HCT116 (cell line): Measurements from ENCODE around the gene CCDC82.

ENCODE experiments used
- SP1 ChIP-seq: IDR thresholded peaks from 2 replicates; pipeline ENCODE4 v1.6.1; 2012; ENCODE audit warnings: low read depth
- ZNF274 ChIP-seq: fragments of 200-500 bp; sonication (Bioruptor generic); IDR thresholded peaks from 2 replicates; pipeline ENCODE4 v1.6.1; 2014; ENCODE audit warnings: mild to moderate bottlenecking, low read depth, low read length, inconsistent platforms
- TF ChIP-seq, protein P1 (sequence below), 3 experiments: fragments of 200-600 bp in 1 of 3; sonication (generic) in 1 of 3; IDR thresholded peaks in 2 of 3; conservative IDR thresholded peaks in 1 of 3; 2 replicates each; pipeline ENCODE4 v1.5.1; 2012 to 2017; ENCODE audit warnings: low read depth in 2 of 3, low read length in 2 of 3, antibody characterized with exemption in 1 of 3, borderline replicate concordance in 1 of 3, control low read depth in 1 of 3, mild to moderate bottlenecking in 1 of 3, mixed read lengths in 1 of 3, mixed run types in 1 of 3, moderate library complexity in 1 of 3; ENCODE audit not compliant: insufficient read depth in 1 of 3

DNA sequence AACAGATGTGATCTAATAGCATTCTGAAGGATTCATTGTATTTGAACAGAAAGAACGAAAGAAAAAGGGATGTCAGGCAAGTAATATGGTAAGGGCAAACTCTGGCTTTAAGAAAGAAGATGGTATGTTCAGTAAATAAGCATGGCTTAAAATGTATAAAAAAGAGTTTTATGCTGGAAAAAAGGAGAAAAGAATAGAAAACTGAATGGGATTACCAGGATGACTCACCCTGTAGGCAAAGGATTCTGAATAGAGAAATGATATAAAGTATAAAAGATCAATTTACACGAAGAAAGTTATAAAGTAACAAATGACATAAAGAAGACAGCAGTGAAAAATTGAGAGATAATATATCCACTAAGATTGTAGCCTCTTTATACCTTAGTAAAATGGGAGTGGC is 4.5 kb downstream of the CCDC82 start:
- TF ChIP-seq, protein P1, sequence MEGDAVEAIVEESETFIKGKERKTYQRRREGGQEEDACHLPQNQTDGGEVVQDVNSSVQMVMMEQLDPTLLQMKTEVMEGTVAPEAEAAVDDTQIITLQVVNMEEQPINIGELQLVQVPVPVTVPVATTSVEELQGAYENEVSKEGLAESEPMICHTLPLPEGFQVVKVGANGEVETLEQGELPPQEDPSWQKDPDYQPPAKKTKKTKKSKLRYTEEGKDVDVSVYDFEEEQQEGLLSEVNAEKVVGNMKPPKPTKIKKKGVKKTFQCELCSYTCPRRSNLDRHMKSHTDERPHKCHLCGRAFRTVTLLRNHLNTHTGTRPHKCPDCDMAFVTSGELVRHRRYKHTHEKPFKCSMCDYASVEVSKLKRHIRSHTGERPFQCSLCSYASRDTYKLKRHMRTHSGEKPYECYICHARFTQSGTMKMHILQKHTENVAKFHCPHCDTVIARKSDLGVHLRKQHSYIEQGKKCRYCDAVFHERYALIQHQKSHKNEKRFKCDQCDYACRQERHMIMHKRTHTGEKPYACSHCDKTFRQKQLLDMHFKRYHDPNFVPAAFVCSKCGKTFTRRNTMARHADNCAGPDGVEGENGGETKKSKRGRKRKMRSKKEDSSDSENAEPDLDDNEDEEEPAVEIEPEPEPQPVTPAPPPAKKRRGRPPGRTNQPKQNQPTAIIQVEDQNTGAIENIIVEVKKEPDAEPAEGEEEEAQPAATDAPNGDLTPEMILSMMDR (IDR thresholded peaks at IDR 0.05 in 2 of 3, conservative IDR thresholded peaks at IDR 0.05 in 1 of 3; ENCODE audit: borderline replicate concordance in 1 of 3, insufficient read depth in 1 of 3, low read depth in 2 of 3, low read length in 2 of 3) = no peak
- TF ChIP-seq ZNF274 = no peak
- TF ChIP-seq SP1 = no peak
